Adrenal gland (tissue), 12 donors: ENCODE measurements around the gene KRT77. TPM values are rescaled to one million over a fixed set of nuclear protein-coding genes. Genes with fewer than 3 reads are reported as not detected.

Source experiments
- DNase-seq, 7 donors: peaks; one replicate each; pipeline ENCODE4 v3.0.0-alpha.2; 2019 to 2020
- H3K27ac ChIP-seq, 5 donors: fragments of 200-600 bp; sonication (generic) in 4 of 5; 1 replicate in 3 of 5; 2 replicates in 2 of 5; pipeline versions ENCODE4 v1.5.1 to v1.8.0; 2016 to 2020; ENCODE audit warnings: mild to moderate bottlenecking in 1 of 5
- H3K27me3 ChIP-seq: fragments of 200-600 bp; 2 replicates; pipeline ENCODE4 v1.8.0; 2021
- H3K36me3 ChIP-seq, 2 donors: fragments of 200-600 bp; replicated peaks in 1 of 2; 1 replicate in 1 of 2; 2 replicates in 1 of 2; pipeline versions ENCODE4 v1.5.1 to v1.8.0; 2018 to 2022
- H3K4me1 ChIP-seq, 2 donors: fragments of 200-600 bp; replicated peaks in 1 of 2; 1 replicate in 1 of 2; 2 replicates in 1 of 2; pipeline versions ENCODE4 v1.5.1 to v1.8.0; 2018 to 2021
- H3K4me3 ChIP-seq, 4 donors: fragments of 200-600 bp; sonication (generic) in 3 of 4; one replicate each; pipeline ENCODE4 v1.5.1; 2016 to 2018
- H3K9me3 ChIP-seq, 3 donors: fragments of 200-600 bp; sonication (generic) in 1 of 3; replicated peaks in 1 of 3; 1 replicate in 2 of 3; 2 replicates in 1 of 3; pipeline versions ENCODE4 v1.5.1 to v1.8.0; 2016 to 2021
- CTCF ChIP-seq, 6 experiments: fragments of 450-650 bp in 4 of 6; fragments of 200-600 bp in 2 of 6; sonication (generic) in 1 of 6; IDR thresholded peaks; 1 replicate in 5 of 6; 2 replicates in 1 of 6; pipeline versions ENCODE4 v1.5.1 to v1.8.0; 2016 to 2021; ENCODE audit warnings: antibody characterized with exemption in 6 of 6, mild to moderate bottlenecking in 2 of 6, moderate library complexity in 1 of 6
- POLR2A ChIP-seq, 2 donors: fragments of 450-650 bp; IDR thresholded peaks; one replicate each; pipeline ENCODE4 v1.6.1; 2017; ENCODE audit warnings: antibody characterized with exemption in 2 of 2, mild to moderate bottlenecking in 2 of 2, moderate library complexity in 1 of 2
- WGBS, 4 donors: extraction: QIAGEN DNeasy Blood & Tissue Kit in 2 of 4; methylation state at CpG; one replicate each; pipeline versions ENCODE4 v1.1.5 to v1.1.7; 2013 to 2017; 5-methylcytosine and 5-hydroxymethylcytosine counted together
- intact Hi-C, 2 donors: fragments of 100-400 bp; cut with DNase I; formaldehyde crosslinking; loops; one replicate each; pipeline versions ENCODE4 v1.14.1 to v1.15.0; 2022 to 2023
- polyA plus RNA-seq, 3 donors: library from polyadenylated mRNA; stranded (reverse); fragments of 200-250 nt in 2 of 3; fragments of 350-450 nt in 1 of 3; fragmentation: Illumina TruSeq in 1 of 3; extraction: RNeasy Lipid Tissue Mini Kit (QIAGEN cat#74804) in 1 of 3; gene quantifications; one replicate each; pipeline ENCODE4 v1.2.3, GENCODE V29; 2013 to 2014
- total RNA-seq, 9 donors: library from RNA; depleted of rRNA in 4 of 9; stranded (reverse); fragments of >200 nt in 4 of 9; fragments of 120-200 nt in 1 of 9; fragmentation: NEBNext Ultra II Directional in 1 of 9; extraction: Animal tissue kit (Norgen Biotek cat#: 25700) in 1 of 9; gene quantifications; one replicate each; pipeline versions ENCODE4 v1.1.0 to v1.2.4, GENCODE V29; 2013 to 2023
- donor health status: healthy with polysubstance abuse.
- donor health status: Bipolar disorder and iron deficiency.
- donor health status: DM: yes; HTN: yes; CAD: no.
- donor health status: DM: no; HTN: no; CAD: no.
- donor health status: DM: no; HTN: no; CAD: no.
- donor health status: DM: yes; HTN: yes; CAD: no.

The KRT77 gene
- total and polyA plus RNA-seq, 12 donors: not detected

GRCh38 chr12:52673713-52674432, 29.5 kb downstream of the KRT77 start:
- Histone ChIP-seq H3K27me3 (peaks cover 18% of the 10 kb centered on the region), H3K4me1 (no peaks in the 10 kb centered on the region), H3K4me3 (no peak overlapping the region), H3K9me3 (no peaks in the 10 kb centered on the region), H3K36me3 (no peaks in the 10 kb centered on the region), H3K27ac (no peak overlapping the region)
- TF ChIP-seq POLR2A (IDR thresholded peaks at IDR 0.05) (no peak), CTCF (IDR thresholded peaks at IDR 0.05) (no peak)
- 65 to 82% (median 72%) methylated on average over 3 of the region's 3 CpGs for WGBS, 4 donors
- no peak for DNase-seq
- intact Hi-C loops: no loop called here

GRCh38 chr12:52673217-52673616, 30.1 kb downstream of the KRT77 start:
- Histone ChIP-seq H3K27ac (no peak overlapping the region), H3K9me3 (no peaks in the 10 kb centered on the region), H3K36me3 (no peaks in the 10 kb centered on the region), H3K4me3 (no peak overlapping the region), H3K4me1 (no peaks in the 10 kb centered on the region), H3K27me3 (peaks cover 18% of the 10 kb centered on the region)
- no peak for DNase-seq
- WGBS, 4 donors: 59 to 75% (median 74%) methylated on average over 5 of the region's 5 CpGs
- intact Hi-C loops: no loop called here
- TF ChIP-seq CTCF (IDR thresholded peaks at IDR 0.05): no peak
- TF ChIP-seq POLR2A (IDR thresholded peaks at IDR 0.05): no peak

- peak in 1 of 7 donors; percentile 16 for DNase-seq
- H3K27me3 ChIP-seq: peaks cover 25% of the 10 kb centered on the region
- no peak for TF ChIP-seq CTCF (IDR thresholded peaks at IDR 0.05)
- no peak for TF ChIP-seq POLR2A (IDR thresholded peaks at IDR 0.05)
- H3K27ac ChIP-seq: no peak overlapping the region
- intact Hi-C loops: no loop called here
- WGBS, 4 donors: 38 to 52% (median 45%) methylated on average over 2 of the region's 2 CpGs
- no peaks in the 10 kb centered on the region for H3K36me3 ChIP-seq
- H3K4me1 ChIP-seq: no peaks in the 10 kb centered on the region
- no peaks in the 10 kb centered on the region for H3K9me3 ChIP-seq
- no peak overlapping the region for H3K4me3 ChIP-seq
These were observed 30.9 kb downstream of the KRT77 start for GRCh38 chr12:52672321-52672933.

GRCh38 chr12:52670961-52671360, 32.4 kb downstream of the KRT77 start:
- Histone ChIP-seq H3K27me3 (peaks cover 26% of the 10 kb centered on the region), H3K4me3 (no peak overlapping the region), H3K27ac (no peak overlapping the region), H3K36me3 (no peaks in the 10 kb centered on the region), H3K4me1 (no peaks in the 10 kb centered on the region), H3K9me3 (no peaks in the 10 kb centered on the region)
- WGBS, 4 donors: 86 to 89% (median 88%) methylated on average over 3 of the region's 3 CpGs
- no peak for DNase-seq
- no peak for TF ChIP-seq POLR2A (IDR thresholded peaks at IDR 0.05)
- no peak for TF ChIP-seq CTCF (IDR thresholded peaks at IDR 0.05)
- intact Hi-C loops: no loop called here
